Activated CD8-positive, alpha-beta memory T cell treated with anti-CD3 and anti-CD28 coated beads for 48 hours (primary cell): Measurements from ENCODE around the gene NELFE.
"Not testable (repeated sequence)": the region's sequence is repeated elsewhere in the genome, so short reads cannot be mapped to it uniquely, and the experiment has no call there.

ENCODE experiments used
- DNase-seq, 3 experiments: peaks; one replicate each; pipeline ENCODE4 v3.0.0-alpha.2; 2020; ENCODE audit warnings: low read depth in 2 of 3, low spot score in 2 of 3

Gene NELFE, protein sequence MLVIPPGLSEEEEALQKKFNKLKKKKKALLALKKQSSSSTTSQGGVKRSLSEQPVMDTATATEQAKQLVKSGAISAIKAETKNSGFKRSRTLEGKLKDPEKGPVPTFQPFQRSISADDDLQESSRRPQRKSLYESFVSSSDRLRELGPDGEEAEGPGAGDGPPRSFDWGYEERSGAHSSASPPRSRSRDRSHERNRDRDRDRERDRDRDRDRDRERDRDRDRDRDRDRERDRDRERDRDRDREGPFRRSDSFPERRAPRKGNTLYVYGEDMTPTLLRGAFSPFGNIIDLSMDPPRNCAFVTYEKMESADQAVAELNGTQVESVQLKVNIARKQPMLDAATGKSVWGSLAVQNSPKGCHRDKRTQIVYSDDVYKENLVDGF

GRCh38 chr6:31958741-31959739, at the start of gene NELFE, which contains the start of gene SKIC2:
NELFE (minus strand) TSS chr6:31958971; CDS start chr6:31958446, 525 bp downstream.
SKIC2 (plus strand) TSS chr6:31959175; CDS start chr6:31959193, 18 bp downstream.
- peak; percentile 88 to 98 (median 97) for DNase-seq

DNA sequence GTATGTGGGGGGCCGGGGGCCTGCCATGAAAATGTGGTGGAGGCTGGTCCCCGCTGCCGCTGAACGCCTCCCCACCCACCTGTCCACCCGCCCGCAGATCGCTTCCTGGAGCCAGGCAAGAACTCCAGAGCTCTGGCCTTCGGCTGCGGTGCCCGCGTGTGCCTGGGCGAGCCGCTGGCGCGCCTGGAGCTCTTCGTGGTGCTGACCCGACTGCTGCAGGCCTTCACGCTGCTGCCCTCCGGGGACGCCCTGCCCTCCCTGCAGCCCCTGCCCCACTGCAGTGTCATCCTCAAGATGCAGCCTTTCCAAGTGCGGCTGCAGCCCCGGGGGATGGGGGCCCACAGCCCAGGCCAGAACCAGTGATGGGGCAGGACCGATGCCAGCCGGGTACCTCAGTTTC, 49.3 kb upstream of the NELFE start:
- DNase-seq = not testable (repeated sequence)

DNA sequence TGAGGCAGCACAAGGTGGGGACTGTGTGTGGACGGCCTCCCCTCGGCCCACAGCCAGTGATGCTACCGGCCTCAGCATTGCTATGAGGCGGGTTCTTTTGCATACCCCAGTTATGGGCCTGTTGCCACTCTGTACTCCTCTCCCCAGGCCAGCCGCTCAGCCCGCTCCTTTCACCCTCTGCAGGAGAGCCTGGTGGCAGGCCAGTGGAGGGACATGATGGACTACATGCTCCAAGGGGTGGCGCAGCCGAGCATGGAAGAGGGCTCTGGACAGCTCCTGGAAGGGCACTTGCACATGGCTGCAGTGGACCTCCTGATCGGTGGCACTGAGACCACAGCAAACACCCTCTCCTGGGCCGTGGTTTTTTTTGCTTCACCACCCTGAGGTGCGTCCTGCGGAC, 48.3 kb upstream of the NELFE start:
- DNase-seq = not testable (repeated sequence)

GRCh38 chr6:32005991-32006529, 47.3 kb upstream of the NELFE start:
- DNase-seq = not testable (repeated sequence)

DNA sequence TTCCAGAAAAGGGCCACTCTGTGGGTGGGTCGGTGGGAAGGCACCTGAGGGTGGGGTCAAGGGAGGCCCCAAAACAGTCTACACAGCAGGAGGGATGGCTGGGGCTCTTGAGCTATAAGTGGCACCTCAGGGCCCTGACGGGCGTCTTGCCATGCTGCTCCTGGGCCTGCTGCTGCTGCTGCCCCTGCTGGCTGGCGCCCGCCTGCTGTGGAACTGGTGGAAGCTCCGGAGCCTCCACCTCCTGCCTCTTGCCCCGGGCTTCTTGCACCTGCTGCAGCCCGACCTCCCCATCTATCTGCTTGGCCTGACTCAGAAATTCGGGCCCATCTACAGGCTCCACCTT, 46.7 kb upstream of the NELFE start:
- not testable (repeated sequence) for DNase-seq

DNA sequence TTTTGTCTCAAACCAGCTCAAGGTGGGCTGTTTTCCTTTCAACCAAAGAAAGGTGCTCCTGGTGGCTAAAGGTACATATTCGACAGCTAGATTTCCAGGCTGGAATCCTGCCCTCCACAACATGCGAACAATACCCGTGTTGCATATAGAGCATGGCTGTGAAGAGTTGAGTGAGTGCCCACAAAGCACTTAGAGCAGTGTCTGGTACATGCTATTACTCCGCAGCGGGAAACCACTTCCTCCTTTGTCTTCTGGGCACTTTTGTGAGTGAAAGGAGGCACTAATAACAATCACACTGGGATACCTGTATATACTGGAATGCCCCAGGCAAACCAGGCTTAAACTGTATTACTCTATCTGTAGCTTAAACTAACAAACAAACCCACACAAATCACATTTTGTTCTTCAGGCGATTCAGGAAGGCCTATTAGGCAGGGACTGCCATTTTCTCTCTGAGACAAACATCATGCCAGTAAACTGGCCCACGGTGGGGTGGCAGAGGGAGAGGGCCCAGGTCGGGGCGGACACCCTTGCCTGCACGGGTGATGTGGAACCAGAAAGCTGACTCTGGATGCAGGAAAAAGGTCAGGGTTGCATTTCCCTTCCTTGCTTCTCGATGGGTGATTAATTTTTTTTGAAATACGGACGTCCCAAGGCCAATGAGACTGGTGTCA, 46.2 kb upstream of the NELFE start:
- DNase-seq = not testable (repeated sequence)

DNA sequence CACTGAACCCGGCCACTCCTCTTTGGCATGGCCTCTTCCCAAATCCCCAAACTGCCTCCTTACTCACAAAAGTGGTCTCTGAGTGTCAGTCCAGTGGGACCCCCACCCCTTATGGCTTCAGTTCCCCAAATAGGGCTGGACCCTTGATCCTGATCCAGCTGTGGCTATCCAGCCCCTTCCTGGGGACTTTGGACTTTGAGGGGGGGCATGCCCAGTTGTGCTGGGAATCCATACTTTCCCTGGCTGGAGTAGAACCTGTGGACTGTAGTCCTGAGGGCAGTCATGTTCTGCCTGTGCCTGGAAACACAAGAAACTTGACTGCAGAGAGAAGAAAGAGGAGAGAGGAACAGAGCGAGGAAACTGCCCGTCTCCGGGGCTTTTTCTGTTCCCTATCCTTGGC, 45.6 kb upstream of the NELFE start:
- DNase-seq = not testable (repeated sequence)

DNA sequence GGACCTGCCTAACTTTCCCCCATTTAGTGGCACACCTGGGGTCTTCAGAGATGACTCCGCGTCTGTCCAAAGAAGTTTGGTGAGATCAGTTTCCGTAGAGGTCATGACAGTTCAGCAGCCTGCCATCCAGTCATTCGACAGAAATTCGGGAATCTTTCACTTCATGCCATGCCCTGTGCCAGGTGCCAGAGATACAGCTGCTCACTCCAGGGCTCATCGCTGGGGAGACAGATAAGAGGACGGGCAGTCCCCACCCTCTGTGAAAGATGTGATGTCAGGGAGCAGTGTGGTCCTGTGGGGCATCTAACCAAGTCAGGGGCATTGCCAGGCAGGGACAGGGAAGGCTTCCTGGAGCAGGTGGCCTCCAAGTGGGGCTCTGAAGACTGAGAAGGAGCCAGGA, 44.5 kb upstream of the NELFE start:
- DNase-seq = not testable (repeated sequence)

DNA sequence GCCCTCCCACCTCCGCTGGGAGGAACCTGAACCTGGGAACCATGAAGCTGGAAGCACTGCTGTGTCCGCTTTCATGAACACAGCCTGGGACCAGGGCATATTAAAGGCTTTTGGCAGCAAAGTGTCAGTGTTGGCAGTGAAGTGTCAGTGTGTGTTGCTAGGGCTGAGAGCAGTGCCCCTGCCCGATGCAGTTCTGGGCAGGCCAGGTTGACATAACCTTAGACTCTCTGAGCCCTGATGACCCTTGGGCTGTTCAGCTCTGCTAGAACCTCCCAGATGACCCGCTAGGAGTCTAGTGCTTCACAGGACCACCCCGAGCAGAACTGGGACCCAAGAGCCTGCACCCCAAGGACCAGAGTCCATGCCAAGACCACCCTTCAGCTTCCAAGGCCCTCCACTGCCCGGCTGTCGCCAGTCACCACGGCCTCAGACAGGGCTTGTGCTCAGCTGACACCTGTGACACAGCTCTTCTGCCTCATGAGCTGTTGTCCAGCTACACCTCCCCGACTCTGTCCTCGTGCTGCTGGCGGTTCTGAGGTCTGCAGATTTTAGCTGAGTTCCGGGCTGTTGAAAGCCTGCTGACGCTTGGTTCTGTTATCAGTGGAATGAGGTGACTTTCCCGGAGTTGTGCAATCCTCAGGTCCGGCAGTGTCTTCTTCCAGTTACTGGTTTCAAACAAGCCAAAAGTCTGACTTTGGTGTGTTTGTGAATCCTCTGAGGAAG, 43.9 kb upstream of the NELFE start:
- DNase-seq = not testable (repeated sequence)

GRCh38 chr6:31996385-31996784, 37.6 kb upstream of the NELFE start:
- DNase-seq = not testable (repeated sequence)

DNA sequence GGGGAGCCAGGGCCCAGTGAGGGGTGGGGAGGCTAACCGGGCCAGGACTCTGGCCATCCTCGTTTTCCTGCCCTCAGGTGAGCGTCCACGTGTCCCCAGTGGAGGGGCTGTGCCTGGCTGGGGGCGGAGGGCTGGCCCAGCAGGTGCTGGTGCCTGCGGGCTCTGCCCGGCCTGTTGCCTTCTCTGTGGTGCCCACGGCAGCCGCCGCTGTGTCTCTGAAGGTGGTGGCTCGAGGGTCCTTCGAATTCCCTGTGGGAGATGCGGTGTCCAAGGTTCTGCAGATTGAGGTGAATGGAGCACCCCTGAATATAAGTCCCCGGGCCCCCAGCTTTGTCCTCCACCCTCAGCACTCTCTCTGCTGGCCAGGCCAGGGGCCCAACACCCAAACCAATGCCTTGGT, 35.6 kb upstream of the NELFE start:
- not testable (repeated sequence) for DNase-seq

GRCh38 chr6:31989363-31989762, 30.6 kb upstream of the NELFE start:
- DNase-seq = not testable (repeated sequence)

DNA sequence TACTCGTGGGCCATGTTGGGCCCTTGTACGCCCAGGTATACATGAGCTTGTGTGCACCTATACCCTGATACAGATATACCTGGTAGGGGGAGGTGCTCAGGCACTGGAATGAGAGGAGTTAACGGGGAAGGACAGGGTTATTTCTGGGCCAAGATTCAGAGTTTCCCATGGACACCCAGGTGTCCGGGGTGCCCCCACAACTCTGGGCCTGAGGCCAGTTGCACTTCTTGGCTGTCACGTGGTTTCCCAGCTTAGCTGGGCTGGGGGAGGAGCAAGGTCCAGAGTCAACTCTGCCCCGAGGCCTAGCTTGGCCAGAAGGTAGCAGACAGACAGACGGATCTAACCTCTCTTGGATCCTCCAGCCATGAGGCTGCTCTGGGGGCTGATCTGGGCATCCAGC, 23.0 kb upstream of the NELFE start, which contains the start of gene C4A:
Gene C4A, plus strand, starts transcription at position 314 of the 400 bp plus-strand sequence. Its CDS starts 51 bp downstream, at position 365.
- DNase-seq = not testable (repeated sequence)

DNA sequence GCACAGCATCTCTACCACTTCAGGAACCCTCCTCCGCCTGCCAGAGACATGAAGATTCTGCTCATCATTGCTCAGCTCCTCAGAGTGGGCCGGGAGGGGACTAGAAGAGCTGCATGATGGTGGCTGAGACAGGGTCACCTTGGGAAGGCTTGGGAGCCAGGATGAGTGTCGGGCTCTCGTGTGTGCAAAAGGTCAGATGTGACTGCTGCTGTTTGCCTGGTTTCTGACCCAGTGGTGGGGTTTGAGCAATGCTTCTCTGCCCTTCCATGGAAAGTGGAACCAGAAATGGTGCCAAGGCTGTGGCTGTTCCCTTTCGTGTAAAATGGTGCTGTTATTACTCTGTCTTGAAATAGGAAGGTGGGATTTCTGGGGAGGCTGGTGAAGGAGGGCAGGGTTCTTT, 22.2 kb upstream of the NELFE start:
- DNase-seq = not testable (repeated sequence)

GRCh38 chr6:31980195-31980876, 21.6 kb upstream of the NELFE start:
- DNase-seq = not testable (repeated sequence)

DNA sequence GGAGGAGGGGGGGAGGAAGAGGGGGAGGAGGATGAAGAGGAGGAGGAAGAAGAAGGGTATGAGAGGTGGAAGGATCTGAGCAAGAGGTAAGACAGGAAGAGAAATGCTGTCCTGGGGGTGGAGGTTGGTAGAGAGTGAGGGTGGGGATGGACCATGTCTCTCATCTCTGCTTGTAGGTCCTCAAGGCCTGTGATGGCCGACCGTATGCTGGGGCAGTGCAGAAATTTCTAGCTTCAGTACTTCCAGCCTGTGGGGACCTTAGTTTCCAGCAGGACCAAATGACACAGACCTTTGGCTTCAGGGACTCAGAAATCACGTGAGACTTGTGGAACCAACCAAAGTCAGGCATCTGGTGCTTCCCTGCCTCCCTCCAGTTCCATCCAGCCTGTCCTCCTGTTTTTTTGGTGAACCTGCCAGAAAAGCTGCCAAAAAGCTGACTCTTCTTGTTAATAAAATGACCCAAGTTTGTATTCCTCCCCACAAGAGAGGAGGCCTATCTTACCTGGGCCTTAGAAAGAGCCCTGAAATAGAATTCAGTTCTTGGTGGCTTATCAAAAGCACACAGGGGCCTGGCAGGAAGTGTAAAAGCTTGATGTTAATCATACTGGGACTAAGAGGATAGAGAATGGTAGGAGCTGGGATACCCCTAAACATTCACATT, 20.6 kb upstream of the NELFE start:
- DNase-seq = no peak

DNA sequence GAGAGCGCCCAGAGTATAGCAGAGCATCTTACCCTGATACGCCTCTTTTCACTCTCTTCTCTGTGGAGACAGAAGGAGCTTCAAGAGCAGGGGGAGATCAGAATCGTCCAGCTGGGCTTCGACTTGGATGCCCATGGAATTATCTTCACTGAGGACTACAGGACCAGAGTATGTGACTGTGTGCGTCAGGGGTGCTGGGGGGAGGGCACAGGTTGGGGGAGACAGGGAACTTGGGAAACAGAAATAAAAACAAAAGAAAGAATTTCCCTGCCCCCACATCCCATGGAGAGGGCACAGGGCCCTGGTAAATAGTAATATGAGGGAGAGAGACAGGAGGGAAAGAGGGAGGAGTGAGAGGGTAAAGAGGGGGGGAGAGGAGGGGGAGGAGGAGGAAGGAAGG, 20.1 kb upstream of the NELFE start:
- no peak for DNase-seq

GRCh38 chr6:31977816-31978431, 19.2 kb upstream of the NELFE start:
- no peak for DNase-seq
